K562 (cell line): Measurements from ENCODE around the gene TUBA1B. TPM values are rescaled to one million over a fixed set of nuclear protein-coding genes. Genes with fewer than 3 reads are reported as not detected.

Experiments
- DMBX1 ChIP-seq: fragments of 250-450 bp; sonication (Bioruptor Pico); IDR thresholded peaks from 2 replicates; pipeline ENCODE4 v1.8.0; 2022; ENCODE audit warnings: inconsistent platforms, mild to moderate bottlenecking, moderate library complexity, borderline replicate concordance
- FOXK2 ChIP-seq, 2 experiments: fragments of 450-650 bp; IDR thresholded peaks in 1 of 2; conservative IDR thresholded peaks in 1 of 2; 2 replicates each; pipeline ENCODE4 v1.6.1; 2016; ENCODE audit warnings: low read depth in 2 of 2, mild to moderate bottlenecking in 1 of 2
- HNRNPK ChIP-seq: fragments of 200-400 bp; formaldehyde crosslinking; IDR thresholded peaks from one replicate; pipeline ENCODE4 v1.6.1; 2018; ENCODE audit warnings: mild to moderate bottlenecking, low read depth, low read length; ENCODE audit not compliant: poor library complexity, severe bottlenecking
- MCM5 ChIP-seq: fragments of 450-650 bp; IDR thresholded peaks from 2 replicates; pipeline ENCODE4 v1.6.1; 2016; ENCODE audit warnings: low read depth
- SMAD4 ChIP-seq: fragments of 250-450 bp; sonication (Bioruptor Pico); conservative IDR thresholded peaks from 2 replicates; pipeline ENCODE4 v1.8.0; 2021; ENCODE audit warnings: inconsistent platforms, mild to moderate bottlenecking, moderate library complexity
- SMARCA4 ChIP-seq: fragments of 450-650 bp; IDR thresholded peaks from 2 replicates; pipeline ENCODE4 v1.6.1; 2016
- ZBTB8A ChIP-seq: fragments of 450-650 bp; IDR thresholded peaks from 2 replicates; pipeline ENCODE4 v1.6.1; 2018; ENCODE audit warnings: mild to moderate bottlenecking, moderate library complexity; ENCODE audit not compliant: partially characterized antibody
- ZNF384 ChIP-seq: IDR thresholded peaks from 2 replicates; pipeline ENCODE4 v1.6.1; 2012; ENCODE audit warnings: low read depth, low read length, improper control_type of control experiment
- polyA plus RNA-seq, 8 experiments: library from polyadenylated mRNA; depleted of rRNA in 4 of 8; stranded (reverse) in 5 of 8; unstranded in 3 of 8; fragments of >200 nt; fragmentation: Nextera tagmentation in 2 of 8; fragmentation: Illumina TruSeq in 1 of 8; extraction: Ambion mirVana in 2 of 8; extraction: Trizol in 1 of 8; gene quantifications; 2 replicates each; pipeline versions ENCODE4 v1.2.1 to v1.2.3, GENCODE V29; 2011 to 2014; ENCODE audit warnings: inconsistent platforms in 1 of 8, missing spikeins in 1 of 8
- total RNA-seq, 7 experiments: library from RNA; depleted of rRNA in 6 of 7; stranded (reverse); fragments of >200 nt in 6 of 7; fragmentation: Illumina TruSeq in 2 of 7; extraction: Trizol in 2 of 7; gene quantifications; 2 replicates each; pipeline versions ENCODE4 v1.2.1 to v1.2.3, GENCODE V29; 2011 to 2021; ENCODE audit warnings: low replicate concordance in 1 of 7
- TF ChIP-seq, protein P1 (sequence below), 2 experiments: IDR thresholded peaks; 2 replicates each; pipeline ENCODE4 v1.6.1; 2012; ENCODE audit warnings: improper control_type of control experiment in 2 of 2, low read depth in 2 of 2, low read length in 2 of 2, borderline replicate concordance in 1 of 2
- TF ChIP-seq, protein P2 (sequence below): sonication (generic); formaldehyde crosslinking; IDR thresholded peaks from 2 replicates; pipeline ENCODE4 v1.8.1; 2023; ENCODE audit warnings: mild to moderate bottlenecking, missing genetic modification reagents
- TF ChIP-seq, protein P3 (sequence below), 2 experiments: fragments of 150-350 bp in 1 of 2; IDR thresholded peaks; 2 replicates each; pipeline ENCODE4 v1.6.1; 2012 to 2016; ENCODE audit warnings: low read depth in 2 of 2, low read length in 2 of 2, mild to moderate bottlenecking in 1 of 2, moderate library complexity in 1 of 2
- TF ChIP-seq, protein P4 (sequence below): fragments of 250-450 bp; sonication (Bioruptor Pico); IDR thresholded peaks from 2 replicates; pipeline ENCODE4 v1.4.0; 2020; ENCODE audit warnings: mild to moderate bottlenecking, moderate library complexity
- TF ChIP-seq, protein P5 (sequence below): fragments of 450-650 bp; IDR thresholded peaks from 2 replicates; pipeline ENCODE4 v1.7.0; 2016; ENCODE audit warnings: borderline replicate concordance

The TUBA1B gene
- total and polyA plus RNA-seq, 9 of the 15 experiments (the other 6 are each of a cell fraction or from before 2014, with no cell fraction given), result 2,189 to 4,624 (median 2,628) TPM

DNA sequence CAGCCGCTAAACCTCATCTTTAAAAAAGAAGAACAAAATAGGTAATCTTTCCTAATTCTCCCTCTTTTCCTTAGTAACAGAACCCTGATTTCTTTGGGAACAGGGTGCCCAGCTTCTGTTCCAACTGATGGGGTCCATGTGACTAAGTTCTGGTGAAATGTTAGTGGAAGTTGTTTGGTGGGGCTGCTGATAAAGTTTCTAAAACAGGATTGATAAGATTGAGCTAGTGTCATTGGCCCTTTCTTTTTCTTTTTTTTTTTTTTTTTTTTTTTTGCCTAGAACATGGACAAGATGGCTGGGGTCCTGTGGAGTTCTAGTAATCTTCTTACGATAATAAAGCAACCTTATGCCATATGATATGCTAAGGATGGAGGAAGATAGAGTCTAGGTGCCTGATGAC lies 16.2 kb upstream of the TUBA1B start (continued):
- TF ChIP-seq, protein P1, sequence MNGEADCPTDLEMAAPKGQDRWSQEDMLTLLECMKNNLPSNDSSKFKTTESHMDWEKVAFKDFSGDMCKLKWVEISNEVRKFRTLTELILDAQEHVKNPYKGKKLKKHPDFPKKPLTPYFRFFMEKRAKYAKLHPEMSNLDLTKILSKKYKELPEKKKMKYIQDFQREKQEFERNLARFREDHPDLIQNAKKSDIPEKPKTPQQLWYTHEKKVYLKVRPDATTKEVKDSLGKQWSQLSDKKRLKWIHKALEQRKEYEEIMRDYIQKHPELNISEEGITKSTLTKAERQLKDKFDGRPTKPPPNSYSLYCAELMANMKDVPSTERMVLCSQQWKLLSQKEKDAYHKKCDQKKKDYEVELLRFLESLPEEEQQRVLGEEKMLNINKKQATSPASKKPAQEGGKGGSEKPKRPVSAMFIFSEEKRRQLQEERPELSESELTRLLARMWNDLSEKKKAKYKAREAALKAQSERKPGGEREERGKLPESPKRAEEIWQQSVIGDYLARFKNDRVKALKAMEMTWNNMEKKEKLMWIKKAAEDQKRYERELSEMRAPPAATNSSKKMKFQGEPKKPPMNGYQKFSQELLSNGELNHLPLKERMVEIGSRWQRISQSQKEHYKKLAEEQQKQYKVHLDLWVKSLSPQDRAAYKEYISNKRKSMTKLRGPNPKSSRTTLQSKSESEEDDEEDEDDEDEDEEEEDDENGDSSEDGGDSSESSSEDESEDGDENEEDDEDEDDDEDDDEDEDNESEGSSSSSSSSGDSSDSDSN (IDR thresholded peaks at IDR 0.05; ENCODE audit: borderline replicate concordance in 1 of 2, low read depth in 2 of 2, low read length in 2 of 2), result no peak
- no peak for TF ChIP-seq FOXK2 (conservative IDR thresholded peaks at IDR 0.05 in 1 of 2, IDR thresholded peaks at IDR 0.05 in 1 of 2; ENCODE audit: low read depth in 2 of 2)
- TF ChIP-seq, protein P2, sequence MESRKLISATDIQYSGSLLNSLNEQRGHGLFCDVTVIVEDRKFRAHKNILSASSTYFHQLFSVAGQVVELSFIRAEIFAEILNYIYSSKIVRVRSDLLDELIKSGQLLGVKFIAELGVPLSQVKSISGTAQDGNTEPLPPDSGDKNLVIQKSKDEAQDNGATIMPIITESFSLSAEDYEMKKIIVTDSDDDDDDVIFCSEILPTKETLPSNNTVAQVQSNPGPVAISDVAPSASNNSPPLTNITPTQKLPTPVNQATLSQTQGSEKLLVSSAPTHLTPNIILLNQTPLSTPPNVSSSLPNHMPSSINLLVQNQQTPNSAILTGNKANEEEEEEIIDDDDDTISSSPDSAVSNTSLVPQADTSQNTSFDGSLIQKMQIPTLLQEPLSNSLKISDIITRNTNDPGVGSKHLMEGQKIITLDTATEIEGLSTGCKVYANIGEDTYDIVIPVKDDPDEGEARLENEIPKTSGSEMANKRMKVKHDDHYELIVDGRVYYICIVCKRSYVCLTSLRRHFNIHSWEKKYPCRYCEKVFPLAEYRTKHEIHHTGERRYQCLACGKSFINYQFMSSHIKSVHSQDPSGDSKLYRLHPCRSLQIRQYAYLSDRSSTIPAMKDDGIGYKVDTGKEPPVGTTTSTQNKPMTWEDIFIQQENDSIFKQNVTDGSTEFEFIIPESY, result peak; percentile 83; the same call in 1 of the 2 replicates
- peak; percentile 79 for TF ChIP-seq ZNF384
- TF ChIP-seq SMARCA4, result no peak
- TF ChIP-seq ZBTB8A, result no peak
- TF ChIP-seq MCM5, result no peak
- no peak for TF ChIP-seq SMAD4 (CRISPR knock-in tag)
- TF ChIP-seq, protein P3, sequence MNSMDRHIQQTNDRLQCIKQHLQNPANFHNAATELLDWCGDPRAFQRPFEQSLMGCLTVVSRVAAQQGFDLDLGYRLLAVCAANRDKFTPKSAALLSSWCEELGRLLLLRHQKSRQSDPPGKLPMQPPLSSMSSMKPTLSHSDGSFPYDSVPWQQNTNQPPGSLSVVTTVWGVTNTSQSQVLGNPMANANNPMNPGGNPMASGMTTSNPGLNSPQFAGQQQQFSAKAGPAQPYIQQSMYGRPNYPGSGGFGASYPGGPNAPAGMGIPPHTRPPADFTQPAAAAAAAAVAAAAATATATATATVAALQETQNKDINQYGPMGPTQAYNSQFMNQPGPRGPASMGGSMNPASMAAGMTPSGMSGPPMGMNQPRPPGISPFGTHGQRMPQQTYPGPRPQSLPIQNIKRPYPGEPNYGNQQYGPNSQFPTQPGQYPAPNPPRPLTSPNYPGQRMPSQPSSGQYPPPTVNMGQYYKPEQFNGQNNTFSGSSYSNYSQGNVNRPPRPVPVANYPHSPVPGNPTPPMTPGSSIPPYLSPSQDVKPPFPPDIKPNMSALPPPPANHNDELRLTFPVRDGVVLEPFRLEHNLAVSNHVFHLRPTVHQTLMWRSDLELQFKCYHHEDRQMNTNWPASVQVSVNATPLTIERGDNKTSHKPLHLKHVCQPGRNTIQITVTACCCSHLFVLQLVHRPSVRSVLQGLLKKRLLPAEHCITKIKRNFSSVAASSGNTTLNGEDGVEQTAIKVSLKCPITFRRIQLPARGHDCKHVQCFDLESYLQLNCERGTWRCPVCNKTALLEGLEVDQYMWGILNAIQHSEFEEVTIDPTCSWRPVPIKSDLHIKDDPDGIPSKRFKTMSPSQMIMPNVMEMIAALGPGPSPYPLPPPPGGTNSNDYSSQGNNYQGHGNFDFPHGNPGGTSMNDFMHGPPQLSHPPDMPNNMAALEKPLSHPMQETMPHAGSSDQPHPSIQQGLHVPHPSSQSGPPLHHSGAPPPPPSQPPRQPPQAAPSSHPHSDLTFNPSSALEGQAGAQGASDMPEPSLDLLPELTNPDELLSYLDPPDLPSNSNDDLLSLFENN (IDR thresholded peaks at IDR 0.05; ENCODE audit: low read depth in 2 of 2, low read length in 2 of 2), result no peak
- TF ChIP-seq, protein P4, sequence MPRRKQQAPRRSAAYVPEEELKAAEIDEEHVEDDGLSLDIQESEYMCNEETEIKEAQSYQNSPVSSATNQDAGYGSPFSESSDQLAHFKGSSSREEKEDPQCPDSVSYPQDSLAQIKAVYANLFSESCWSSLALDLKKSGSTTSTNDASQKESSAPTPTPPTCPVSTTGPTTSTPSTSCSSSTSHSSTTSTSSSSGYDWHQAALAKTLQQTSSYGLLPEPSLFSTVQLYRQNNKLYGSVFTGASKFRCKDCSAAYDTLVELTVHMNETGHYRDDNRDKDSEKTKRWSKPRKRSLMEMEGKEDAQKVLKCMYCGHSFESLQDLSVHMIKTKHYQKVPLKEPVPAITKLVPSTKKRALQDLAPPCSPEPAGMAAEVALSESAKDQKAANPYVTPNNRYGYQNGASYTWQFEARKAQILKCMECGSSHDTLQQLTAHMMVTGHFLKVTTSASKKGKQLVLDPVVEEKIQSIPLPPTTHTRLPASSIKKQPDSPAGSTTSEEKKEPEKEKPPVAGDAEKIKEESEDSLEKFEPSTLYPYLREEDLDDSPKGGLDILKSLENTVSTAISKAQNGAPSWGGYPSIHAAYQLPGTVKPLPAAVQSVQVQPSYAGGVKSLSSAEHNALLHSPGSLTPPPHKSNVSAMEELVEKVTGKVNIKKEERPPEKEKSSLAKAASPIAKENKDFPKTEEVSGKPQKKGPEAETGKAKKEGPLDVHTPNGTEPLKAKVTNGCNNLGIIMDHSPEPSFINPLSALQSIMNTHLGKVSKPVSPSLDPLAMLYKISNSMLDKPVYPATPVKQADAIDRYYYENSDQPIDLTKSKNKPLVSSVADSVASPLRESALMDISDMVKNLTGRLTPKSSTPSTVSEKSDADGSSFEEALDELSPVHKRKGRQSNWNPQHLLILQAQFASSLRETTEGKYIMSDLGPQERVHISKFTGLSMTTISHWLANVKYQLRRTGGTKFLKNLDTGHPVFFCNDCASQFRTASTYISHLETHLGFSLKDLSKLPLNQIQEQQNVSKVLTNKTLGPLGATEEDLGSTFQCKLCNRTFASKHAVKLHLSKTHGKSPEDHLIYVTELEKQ (CRISPR knock-in tag), result no peak
- TF ChIP-seq, protein P5, sequence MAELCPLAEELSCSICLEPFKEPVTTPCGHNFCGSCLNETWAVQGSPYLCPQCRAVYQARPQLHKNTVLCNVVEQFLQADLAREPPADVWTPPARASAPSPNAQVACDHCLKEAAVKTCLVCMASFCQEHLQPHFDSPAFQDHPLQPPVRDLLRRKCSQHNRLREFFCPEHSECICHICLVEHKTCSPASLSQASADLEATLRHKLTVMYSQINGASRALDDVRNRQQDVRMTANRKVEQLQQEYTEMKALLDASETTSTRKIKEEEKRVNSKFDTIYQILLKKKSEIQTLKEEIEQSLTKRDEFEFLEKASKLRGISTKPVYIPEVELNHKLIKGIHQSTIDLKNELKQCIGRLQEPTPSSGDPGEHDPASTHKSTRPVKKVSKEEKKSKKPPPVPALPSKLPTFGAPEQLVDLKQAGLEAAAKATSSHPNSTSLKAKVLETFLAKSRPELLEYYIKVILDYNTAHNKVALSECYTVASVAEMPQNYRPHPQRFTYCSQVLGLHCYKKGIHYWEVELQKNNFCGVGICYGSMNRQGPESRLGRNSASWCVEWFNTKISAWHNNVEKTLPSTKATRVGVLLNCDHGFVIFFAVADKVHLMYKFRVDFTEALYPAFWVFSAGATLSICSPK, result no peak
- no peak for TF ChIP-seq HNRNPK
- no peak for TF ChIP-seq DMBX1 (CRISPR knock-in tag)
